WERI-Rb-1 (cell line): ENCODE data around the gene REC114.

Experiments used
- DNase-seq: peaks from one replicate; pipeline ENCODE4 v3.0.0-alpha.2; 2020
- H3K27ac ChIP-seq: fragments of 250-450 bp; sonication (Bioruptor Pico); 2 replicates; pipeline ENCODE4 v1.5.1; 2020; ENCODE audit warnings: mild to moderate bottlenecking, moderate library complexity
- H3K27me3 ChIP-seq: fragments of 250-450 bp; sonication (Bioruptor Pico); 2 replicates; pipeline ENCODE4 v1.5.1; 2021; ENCODE audit warnings: mild to moderate bottlenecking, low read depth, moderate library complexity; ENCODE audit not compliant: insufficient read depth, severe bottlenecking
- H3K36me3 ChIP-seq: fragments of 250-450 bp; sonication (Bioruptor Pico); 2 replicates; pipeline ENCODE4 v1.5.1; 2020; ENCODE audit warnings: mild to moderate bottlenecking, moderate library complexity
- H3K4me3 ChIP-seq: 2 replicates; pipeline ENCODE4 v1.5.1; 2011; ENCODE audit warnings: low read depth, mild to moderate bottlenecking, control low read depth, low read length
- H3K9me3 ChIP-seq: fragments of 250-450 bp; sonication (Bioruptor Pico); 2 replicates; pipeline ENCODE4 v1.5.1; 2021; ENCODE audit warnings: mild to moderate bottlenecking, moderate library complexity; ENCODE audit not compliant: severe bottlenecking
- TF ChIP-seq, protein P1 (sequence below): IDR thresholded peaks from 2 replicates; pipeline ENCODE4 v1.5.1; 2011; ENCODE audit warnings: low read depth, mild to moderate bottlenecking, control low read depth, inconsistent platforms, low read length

Gene REC114

DNA sequence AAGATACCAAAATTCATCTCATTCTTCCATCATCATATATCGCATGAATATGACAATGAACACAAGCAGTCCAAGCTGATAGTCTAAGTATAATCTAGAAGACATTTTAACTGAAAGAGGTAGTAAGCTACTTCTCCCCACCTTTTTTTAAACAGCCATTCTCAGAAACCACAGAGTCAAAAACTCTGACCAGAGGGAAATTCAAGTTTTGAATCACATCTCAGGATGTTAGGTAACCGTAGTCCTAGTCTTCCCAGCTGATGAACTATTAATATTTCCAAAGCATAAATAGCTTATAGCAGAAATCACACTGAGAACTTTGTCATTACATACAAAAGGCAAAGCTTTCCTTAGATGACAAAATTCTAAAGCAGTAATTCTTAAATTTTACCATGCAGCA, 164.4 kb downstream of the REC114 start:
- H3K27me3 ChIP-seq, result no peaks in the 10 kb centered on the region
- TF ChIP-seq, protein P1, sequence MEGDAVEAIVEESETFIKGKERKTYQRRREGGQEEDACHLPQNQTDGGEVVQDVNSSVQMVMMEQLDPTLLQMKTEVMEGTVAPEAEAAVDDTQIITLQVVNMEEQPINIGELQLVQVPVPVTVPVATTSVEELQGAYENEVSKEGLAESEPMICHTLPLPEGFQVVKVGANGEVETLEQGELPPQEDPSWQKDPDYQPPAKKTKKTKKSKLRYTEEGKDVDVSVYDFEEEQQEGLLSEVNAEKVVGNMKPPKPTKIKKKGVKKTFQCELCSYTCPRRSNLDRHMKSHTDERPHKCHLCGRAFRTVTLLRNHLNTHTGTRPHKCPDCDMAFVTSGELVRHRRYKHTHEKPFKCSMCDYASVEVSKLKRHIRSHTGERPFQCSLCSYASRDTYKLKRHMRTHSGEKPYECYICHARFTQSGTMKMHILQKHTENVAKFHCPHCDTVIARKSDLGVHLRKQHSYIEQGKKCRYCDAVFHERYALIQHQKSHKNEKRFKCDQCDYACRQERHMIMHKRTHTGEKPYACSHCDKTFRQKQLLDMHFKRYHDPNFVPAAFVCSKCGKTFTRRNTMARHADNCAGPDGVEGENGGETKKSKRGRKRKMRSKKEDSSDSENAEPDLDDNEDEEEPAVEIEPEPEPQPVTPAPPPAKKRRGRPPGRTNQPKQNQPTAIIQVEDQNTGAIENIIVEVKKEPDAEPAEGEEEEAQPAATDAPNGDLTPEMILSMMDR, result no peak
- DNase-seq, result no peak
- H3K27ac ChIP-seq, result no peak overlapping the region
- H3K4me3 ChIP-seq, result no peak overlapping the region
- H3K36me3 ChIP-seq, result no peaks in the 10 kb centered on the region
- no peaks in the 10 kb centered on the region for H3K9me3 ChIP-seq

DNA sequence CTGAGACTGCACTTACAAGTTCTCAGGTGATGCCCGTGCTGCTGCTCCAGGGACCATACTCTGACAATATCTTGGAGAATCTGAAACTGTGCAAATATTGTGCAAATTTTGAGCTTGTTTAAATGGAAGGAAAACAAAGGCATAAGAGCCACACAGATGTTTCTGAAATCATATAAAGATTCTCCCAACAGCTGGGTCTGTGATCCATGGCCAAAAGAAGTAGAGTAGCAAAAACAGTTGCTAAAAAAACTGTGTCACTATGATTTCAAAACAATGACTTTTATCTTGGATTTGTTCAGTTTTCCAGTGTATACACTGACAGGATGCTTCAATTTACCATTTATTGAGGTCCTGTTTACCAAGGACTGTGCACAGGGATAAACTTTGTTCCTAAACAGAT, 164.9 kb downstream of the REC114 start:
- Histone ChIP-seq H3K9me3 (no peaks in the 10 kb centered on the region), H3K27me3 (no peaks in the 10 kb centered on the region), H3K4me3 (no peak overlapping the region), H3K36me3 (no peaks in the 10 kb centered on the region), H3K27ac (no peak overlapping the region)
- no peak for DNase-seq
- TF ChIP-seq, protein P1, result no peak

DNA sequence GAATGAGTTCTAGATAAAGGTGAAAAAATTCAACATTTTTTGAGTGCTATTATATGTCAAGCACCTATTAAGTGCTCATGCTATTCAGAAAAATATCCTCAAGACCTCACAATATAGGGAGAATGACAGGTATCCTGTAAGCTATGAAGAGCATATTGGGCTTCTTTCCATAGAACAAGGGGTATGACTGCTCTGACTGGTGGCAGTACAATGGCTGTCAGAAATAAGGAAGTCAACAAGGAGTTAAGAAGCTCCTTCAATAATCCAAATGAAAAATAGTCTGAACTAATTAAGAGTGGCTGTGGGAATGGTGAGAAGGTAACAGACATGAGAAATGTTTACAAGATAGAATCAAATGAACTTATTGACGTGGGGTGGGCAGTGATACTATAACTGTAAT, 165.5 kb downstream of the REC114 start:
- Histone ChIP-seq H3K4me3 (peak overlapping the region; percentile 8; the same call in 1 of the 2 replicates), H3K36me3 (no peaks in the 10 kb centered on the region), H3K27ac (peak overlapping the region; percentile 16; the same call in 1 of the 2 replicates), H3K27me3 (no peaks in the 10 kb centered on the region), H3K9me3 (no peaks in the 10 kb centered on the region)
- TF ChIP-seq, protein P1, result no peak
- DNase-seq, result no peak

DNA sequence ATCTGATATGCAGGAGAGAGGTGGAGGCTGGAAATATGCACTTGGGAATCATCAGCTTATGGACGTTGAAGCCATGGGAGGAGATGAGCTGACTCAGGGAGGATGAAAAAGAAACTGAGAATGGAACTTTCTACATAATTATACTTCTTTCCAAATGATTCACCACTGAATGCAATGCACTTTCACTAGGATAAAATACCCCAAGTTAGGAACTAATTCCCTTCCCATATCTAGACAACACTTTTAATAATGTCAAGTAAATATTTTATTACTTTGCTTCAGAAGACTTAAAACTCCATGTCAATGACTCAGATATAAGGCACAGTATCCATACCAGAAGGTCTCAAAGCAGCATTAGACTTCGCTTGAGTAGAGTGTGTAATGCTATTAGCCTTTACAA, 166.0 kb downstream of the REC114 start:
- TF ChIP-seq, protein P1, result no peak

More for the DNA sequence above, 166.0 kb downstream of the REC114 start:
- DNase-seq, result no peak
- Histone ChIP-seq H3K27ac (peak overlapping the region; percentile 16; the same call in 1 of the 2 replicates), H3K4me3 (peak overlapping the region; percentile 8; the same call in 1 of the 2 replicates), H3K36me3 (no peaks in the 10 kb centered on the region), H3K9me3 (no peaks in the 10 kb centered on the region), H3K27me3 (no peaks in the 10 kb centered on the region)
